CD4-positive, alpha-beta T cell treated with Interleukin-6 at 100 ng/mL for 8 hours (primary cell): ENCODE measurements around the gene NEK11.
"Not testable (repeated sequence)": the region's sequence is repeated elsewhere in the genome, so short reads cannot be mapped to it uniquely, and the experiment has no call there.

Experiments used
- DNase-seq: peaks from one replicate; pipeline ENCODE4 v3.0.0-alpha.2; 2020; ENCODE audit warnings: mixed read lengths, low spot score

The NEK11 gene

DNA sequence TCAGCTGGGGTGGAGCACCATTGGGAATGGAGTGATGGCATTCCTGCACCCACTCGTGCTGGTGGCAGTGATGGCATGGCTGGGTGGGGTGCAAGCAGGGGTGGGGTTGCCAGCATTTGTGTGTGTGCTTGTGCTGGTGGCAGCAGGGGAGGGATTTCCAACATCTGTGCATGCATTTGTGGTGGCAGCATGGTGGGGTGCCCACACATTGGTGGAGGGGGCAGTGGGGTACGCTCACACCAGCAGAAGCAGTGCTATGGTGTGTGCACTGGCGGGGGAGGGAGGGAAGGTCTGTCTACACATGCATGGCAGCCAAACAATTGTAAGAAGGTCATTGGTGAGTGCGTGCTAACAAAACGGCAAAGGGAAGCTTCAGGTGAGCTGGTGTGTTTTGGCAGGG, 278.2 kb downstream of the NEK11 start:
- DNase-seq, result no peak

GRCh38 chr3:131306242-131306641, 279.6 kb downstream of the NEK11 start:
- no peak for DNase-seq

DNA sequence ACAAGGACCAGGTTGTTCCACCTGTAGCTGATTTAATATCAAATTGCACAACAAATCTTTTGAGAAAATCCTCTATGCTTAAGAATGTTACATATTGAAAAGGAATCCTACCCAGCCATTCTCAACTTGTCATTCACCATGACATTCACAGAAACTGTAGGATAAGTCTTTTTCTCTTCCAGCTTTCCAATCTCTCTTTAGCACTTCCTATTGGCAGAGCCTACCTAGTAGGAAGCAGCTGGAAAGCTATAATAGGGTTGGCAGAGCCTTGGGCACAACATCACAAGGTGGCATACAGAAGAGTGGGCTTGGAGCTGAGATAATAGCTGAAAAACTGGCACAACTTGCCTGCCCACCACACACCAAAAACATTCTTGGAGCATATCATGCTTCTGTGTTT, 287.6 kb downstream of the NEK11 start:
- DNase-seq, result no peak

DNA sequence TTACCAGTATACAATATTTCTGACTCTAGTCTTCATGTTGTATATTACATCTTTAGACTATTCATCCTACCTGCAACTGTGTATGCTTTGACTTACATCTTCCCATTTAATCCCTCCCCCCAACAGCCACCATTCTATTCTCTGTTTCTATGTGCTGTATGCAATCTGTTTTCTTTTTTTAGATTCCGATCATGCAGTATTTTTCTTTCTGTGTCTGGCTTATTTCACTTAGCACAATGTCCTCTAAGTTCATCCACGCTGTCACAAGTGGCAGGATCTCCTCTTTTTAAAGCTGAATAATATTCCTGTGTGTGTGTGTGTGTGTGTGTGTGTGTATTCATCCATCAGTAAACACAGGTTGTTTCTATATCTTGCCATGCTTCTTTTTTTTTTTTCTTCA, 288.5 kb downstream of the NEK11 start:
- no peak for DNase-seq

DNA sequence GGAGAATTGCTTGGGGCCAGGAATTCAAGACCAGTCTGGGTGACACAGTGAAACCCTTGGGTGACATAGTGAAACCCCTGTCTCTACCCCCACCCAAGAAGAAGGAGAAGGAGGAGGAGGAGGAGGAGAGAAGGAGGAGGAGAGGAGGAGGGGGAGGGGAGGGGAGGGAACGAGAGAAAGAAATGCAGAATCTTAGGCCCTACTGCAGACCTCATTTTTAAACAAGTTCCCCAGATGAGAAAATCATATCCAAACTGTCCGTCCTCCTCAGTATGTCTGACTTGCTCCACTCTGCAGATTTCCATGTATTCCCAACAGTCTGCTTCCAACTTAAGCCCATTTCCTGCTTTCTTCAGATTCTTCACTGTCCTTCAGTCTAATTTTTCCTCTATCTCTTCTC, 291.0 kb downstream of the NEK11 start:
- DNase-seq, result no peak

DNA sequence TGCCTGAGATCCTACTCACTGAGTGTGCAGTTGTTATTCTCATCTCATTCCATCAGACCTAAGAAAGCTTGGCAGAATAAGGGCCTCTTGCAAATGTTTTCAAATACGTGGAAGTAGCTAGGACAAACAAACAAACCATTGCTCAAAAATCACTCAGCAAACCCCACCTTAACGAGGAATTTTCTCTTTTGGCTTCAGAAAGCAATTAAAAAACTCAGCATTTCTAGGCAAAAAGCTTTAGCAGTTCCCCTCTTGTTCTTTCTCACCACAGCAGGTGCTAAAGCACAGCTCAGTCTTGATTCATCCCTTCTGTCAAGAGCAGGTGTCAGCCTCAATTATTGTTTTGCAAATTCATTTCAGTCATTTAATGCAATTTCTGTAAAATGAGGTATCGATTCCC, 296.3 kb downstream of the NEK11 start:
- DNase-seq, result no peak

DNA sequence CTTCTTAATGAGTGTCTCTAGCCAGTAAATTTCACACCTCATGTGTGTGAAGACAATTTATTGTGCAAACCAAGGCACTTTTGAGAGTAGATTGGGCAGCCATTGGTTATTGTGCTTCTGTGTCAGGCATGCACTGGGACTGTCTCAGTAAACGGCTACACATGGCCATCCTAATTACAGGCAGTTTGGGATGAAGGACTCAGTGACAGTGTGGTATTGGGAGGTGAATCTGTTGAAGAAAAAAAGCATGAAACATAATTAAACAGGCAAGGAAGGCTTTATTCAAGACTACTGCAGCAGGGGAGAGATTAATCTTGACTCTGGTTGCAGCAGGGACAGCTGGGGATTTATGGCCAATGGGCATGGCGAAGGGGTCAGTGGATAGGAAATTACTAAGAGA, 297.1 kb downstream of the NEK11 start:
- no peak for DNase-seq

GRCh38 chr3:131324923-131325322, 298.2 kb downstream of the NEK11 start:
- DNase-seq, result no peak

DNA sequence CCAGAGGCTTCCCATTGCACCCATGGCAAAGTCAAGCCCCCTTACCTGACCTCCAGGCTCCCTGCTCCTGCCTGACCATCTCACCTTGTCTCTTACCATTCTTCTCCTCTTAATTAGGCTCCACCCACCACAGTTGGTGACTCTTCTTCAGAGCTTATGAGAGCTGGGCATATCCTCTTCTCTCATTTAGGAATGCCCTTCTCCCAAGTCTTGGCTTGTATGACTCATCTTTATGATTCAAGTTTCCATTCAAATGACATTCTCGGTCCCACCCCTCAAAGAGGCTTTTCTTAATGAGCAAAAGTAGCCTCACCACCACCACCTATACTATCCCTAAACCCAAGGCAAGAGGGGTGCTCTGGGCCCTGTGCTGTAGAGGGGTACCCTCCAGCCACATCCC, 299.6 kb downstream of the NEK11 start:
- DNase-seq, result no peak

DNA sequence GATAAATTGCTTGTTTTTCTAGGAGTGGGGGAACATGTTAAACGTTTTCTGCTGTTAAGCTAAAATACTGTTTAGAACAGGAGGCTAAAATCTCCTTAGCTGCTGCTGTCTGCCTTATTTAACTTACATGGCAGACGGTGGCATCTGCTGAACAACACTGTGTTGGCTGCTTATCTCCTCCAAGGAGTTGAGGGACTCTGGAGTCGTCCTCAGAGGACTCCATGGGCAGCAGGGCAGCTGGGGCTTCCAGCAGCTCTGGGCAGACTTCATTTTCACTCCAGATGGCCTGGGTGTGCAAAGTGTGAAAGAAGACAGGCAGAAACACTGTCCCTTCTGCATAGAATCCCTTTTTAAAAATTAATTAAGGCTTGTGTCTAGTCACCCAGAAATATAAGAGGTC, 302.0 kb downstream of the NEK11 start:
- DNase-seq, result no peak

DNA sequence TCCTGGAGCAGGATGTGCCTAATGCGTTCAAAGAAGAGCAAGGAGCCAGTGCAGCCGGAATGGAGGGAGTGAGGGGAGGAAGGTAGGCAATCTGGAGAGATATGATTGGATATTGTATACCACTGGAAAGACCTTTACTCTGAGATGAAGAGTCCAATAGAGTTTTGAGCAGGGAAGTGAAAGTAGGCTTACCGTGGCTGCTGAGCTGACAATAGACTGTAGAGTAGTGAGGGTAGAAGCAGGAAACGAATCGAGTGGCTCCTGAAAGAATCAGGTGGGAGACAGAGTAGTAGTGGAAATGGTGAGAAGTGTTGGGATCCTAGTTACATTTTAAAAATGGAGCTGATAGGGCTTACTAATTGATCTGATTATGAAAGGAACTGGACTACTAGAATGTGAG, 303.1 kb downstream of the NEK11 start:
- no peak for DNase-seq

DNA sequence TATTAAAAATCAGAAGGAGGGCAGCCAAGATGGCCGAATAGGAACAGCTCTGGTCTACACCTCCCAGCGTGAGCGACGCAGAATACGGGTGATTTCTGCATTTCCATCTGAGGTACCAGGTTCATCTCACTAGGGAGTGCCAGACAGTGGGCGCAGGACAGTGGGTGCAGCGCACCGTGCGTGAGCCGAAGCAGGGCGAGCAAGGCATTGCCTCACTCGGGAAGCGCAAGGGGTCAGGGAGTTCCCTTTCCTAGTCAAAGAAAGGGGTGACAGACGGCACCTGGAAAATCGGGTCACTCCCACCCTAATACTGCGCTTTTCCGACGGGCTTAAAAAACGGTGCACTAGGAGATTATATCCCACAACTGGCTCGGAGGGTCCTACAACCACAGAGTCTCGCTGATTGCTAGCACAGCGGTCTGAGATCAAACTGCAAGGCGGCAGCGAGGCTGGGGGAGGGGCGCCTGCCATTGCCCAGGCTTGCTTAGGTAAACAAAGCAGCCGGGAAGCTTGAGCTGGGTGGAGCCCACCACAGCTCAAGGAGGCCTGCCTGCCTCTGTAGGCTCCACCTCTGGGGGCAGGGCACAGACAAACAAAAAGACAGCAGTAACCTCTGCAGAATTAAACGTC, 304.9 kb downstream of the NEK11 start:
- not testable (repeated sequence) for DNase-seq

- no peak for DNase-seq
These were observed 312.4 kb downstream of the NEK11 start for GRCh38 chr3:131338948-131339640.

DNA sequence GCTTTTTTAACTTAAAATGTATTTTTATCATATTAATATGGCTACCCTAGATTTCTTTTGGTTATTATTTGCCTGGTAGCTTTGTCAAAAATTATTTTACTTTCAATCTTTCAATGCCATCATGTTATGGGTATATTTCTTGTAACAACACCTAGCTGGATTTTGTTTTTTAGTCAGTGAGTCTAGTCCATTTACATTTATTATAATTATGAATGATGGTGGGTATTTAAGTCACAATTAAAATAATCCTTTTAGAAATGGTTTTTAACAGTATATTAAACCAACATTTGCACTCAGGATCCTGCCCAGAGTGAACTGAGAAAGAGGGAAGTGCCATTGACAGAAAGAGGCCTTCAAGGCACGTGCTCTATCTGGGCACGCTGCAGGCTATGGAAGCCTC, 315.1 kb downstream of the NEK11 start:
- no peak for DNase-seq

DNA sequence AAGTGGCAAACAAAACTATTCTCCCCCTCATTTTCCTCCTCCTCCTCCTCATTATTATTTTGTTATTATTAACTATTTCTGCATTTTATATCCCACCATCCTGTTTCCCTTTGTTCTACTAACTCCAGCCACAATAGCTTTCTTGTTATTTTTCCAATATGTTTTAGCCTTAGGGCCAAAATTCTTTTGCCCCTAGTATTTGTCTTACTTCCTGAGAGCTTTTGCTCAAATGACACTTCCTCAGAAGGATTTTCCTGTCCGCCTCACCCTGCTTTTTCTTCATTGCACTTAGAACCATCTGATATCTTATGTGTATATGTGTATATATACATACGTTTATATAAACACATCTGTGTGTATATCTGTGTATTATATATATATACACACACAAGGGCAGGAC, 322.2 kb downstream of the NEK11 start:
- DNase-seq, result no peak

GRCh38 chr3:131349454-131349853, 322.8 kb downstream of the NEK11 start:
- no peak for DNase-seq

- DNase-seq, result no peak
These were observed 323.3 kb downstream of the NEK11 start for GRCh38 chr3:131349946-131350347.

GRCh38 chr3:131350506-131350905, 323.8 kb downstream of the NEK11 start:
- no peak for DNase-seq

DNA sequence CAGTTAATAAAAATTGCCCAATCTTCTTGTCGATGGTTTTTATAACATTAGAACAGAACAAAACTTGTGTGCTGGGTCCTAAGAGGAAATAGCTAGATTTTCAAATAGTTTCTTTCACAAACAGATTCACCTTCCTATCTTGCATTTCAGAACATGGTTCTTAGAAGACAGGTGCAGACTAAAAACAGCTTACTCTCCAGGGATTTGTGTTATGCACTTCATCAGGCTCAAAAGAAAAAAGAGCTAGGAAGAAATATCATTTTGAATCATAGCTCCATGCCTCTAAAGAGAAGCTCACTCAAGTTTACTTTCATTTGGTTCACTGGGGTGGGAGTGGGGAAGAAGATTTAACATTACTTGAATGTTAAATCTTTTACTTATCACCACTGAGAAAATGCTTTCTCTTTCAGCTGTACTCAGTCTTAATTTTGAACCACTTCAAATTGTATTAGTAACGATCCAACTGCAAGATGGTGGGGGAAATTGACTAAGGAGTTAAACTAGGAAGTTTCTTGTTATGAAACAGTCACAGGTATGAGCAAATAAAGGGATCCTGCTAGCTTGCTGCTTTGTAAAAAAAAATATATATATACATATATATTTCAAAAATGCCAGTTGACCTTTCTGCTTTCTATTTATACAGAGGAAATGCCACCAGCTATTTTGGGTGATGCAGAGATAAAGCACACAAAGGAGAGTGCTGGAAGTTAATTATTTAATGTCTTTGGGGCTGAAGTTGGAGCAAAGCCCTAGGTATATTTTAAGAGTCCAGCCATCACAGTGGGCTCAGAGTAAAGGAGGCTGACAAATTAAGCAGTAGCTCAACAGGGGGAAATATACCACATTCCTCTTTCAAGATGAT, 326.6 kb downstream of the NEK11 start:
- DNase-seq, result no peak

DNA sequence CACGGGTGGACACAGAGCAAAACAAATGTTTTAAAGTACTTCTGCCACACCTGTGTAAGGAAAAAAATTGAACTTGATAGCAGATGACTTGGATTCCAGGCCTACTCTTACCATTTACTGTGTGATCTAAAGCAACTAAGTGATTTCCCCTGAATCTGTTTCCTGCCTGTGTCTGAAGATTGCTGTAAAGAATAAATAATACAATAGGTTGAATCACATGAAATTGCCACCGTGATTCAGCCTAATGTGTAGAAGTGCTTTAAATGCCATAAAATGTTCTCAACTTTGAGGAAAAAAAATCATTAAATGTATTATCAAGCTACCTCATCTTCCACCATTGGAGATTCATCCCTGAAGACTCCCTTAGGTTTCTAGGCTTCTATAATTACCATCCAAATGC, 327.3 kb downstream of the NEK11 start:
- DNase-seq, result no peak

DNA sequence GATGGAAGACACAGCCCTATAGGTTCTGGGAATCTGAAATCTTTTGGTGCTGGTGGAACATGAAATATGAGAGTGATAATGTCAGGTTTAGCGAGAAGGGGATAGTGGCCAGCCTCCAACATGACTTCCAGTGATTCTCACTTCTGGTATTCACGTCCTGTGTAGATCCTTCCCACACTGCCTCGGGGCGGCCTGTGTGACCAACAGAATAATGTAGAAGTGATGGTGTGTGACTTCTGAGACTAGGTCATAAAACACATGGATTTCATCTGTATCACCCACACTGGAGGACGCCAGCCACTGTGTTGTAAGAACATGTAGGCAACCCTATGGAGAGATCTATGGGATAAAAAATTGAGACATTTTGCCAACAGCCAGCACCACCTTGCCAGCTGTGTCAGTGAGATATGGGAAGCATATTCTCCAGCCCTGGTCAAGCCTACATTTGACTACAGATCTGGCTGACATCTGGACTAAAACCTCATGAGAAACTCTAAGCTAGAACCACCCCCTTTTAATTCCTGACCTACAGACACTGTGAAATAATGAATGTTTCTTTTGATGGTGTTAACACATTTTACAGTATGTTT, 329.4 kb downstream of the NEK11 start:
- DNase-seq, result no peak

- no peak for DNase-seq
These were observed 330.6 kb downstream of the NEK11 start for GRCh38 chr3:131357275-131357674.
